AG04450 (cell line): ENCODE measurements around the gene COLEC12. TPM values are rescaled to one million over a fixed set of nuclear protein-coding genes. Genes with fewer than 3 reads are reported as not detected.
A peak's percentile ranks its signal among the peaks of the same experiment; 100 is the strongest.

Experiments
- CTCF ChIA-PET: fragments of 300-600, 350-600 bp; formaldehyde crosslinking; extraction: SDS; loops from one replicate; lab custom pipeline; 2022; ENCODE audit warnings: antibody characterized with exemption, inconsistent platforms; lab: Charles Lee
- POLR2A ChIA-PET: fragments of 350-600 bp; formaldehyde crosslinking; extraction: SDS; loops from one replicate; lab custom pipeline; 2021; ENCODE audit warnings: antibody characterized with exemption, inconsistent platforms; lab: Yijun Ruan, JAX
- DNase-seq: peaks from one replicate; pipeline ENCODE4 v3.0.0-alpha.2; 2011; ENCODE audit warnings: low read depth, low spot score
- H3K27ac ChIP-seq: one replicate; pipeline ENCODE4 v1.5.1; 2012; ENCODE audit warnings: low read depth, low read length, control low read depth
- H3K27me3 ChIP-seq: one replicate; pipeline ENCODE4 v1.6.0; 2012; ENCODE audit warnings: low read length; ENCODE audit not compliant: control insufficient read depth, insufficient read depth
- H3K4me3 ChIP-seq: 2 replicates; pipeline ENCODE4 v1.5.1; 2011; ENCODE audit warnings: mild to moderate bottlenecking, low read depth, low read length, control low read depth
- H3K9me3 ChIP-seq: 2 replicates; pipeline ENCODE4 v1.5.1; 2012; ENCODE audit warnings: low read length; ENCODE audit not compliant: control insufficient read depth, insufficient read depth
- CTCF ChIP-seq: IDR thresholded peaks from 2 replicates; pipeline ENCODE4 v1.5.1; 2011; ENCODE audit warnings: low read depth, low read length, control low read depth, inconsistent platforms
- polyA plus RNA-seq: library from polyadenylated mRNA; depleted of rRNA; stranded (reverse); fragments of >200 nt; gene quantifications from 2 replicates; pipeline ENCODE4 v1.2.3, GENCODE V29; 2011; rRNA removed

Gene COLEC12
- polyA plus RNA-seq, 1 experiment, result 10.9 TPM

- ChIA-PET CTCF (interaction anchor here (1.8 to 2.0 kb wide), 3 partner anchors 350 to 563 kb away, joined by 8 to 10 read pairs (median 10); no protein-coding TSS in a partner anchor), POLR2A (interaction anchor here (1.4 kb wide), 1 partner anchor 190 kb away, joined by 6 read pairs; no protein-coding TSS in a partner anchor)
- TF ChIP-seq CTCF, result no peak
Observed at GRCh38 chr18:267380-267687, 233.2 kb downstream of the COLEC12 start.

More at GRCh38 chr18:267380-267687, 233.2 kb downstream of the COLEC12 start:
- Histone ChIP-seq H3K27ac (peak overlapping the region; percentile 77), H3K4me3 (peak overlapping the region; percentile 93), H3K27me3 (no peaks in the 10 kb centered on the region), H3K9me3 (peaks cover 2% of the 10 kb centered on the region; the same call in 1 of the 2 replicates)
- DNase-seq, result no peak

Other genes with a start within 250 kb of the COLEC12 start
- 22.2 and 35.1 TPM in 2 replicates for gene THOC1, start 232.7 kb downstream of the COLEC12 start, polyA plus RNA-seq
- gene CETN1, start 79.7 kb upstream of the COLEC12 start, polyA plus RNA-seq, result not detected in 2 replicates
- gene CLUL1, start 96.3 kb upstream of the COLEC12 start, polyA plus RNA-seq, result not detected in 2 replicates
- gene TYMS, start 157.0 kb upstream of the COLEC12 start, polyA plus RNA-seq, result 43.0 and 46.6 TPM in 2 replicates
- gene ENOSF1, start 211.9 kb upstream of the COLEC12 start, polyA plus RNA-seq, result 10.9 and 13.1 TPM in 2 replicates